NCI-H2227 (cell line): ENCODE measurements around the gene IMPDH2.

Source experiments
- DNase-seq: peaks from one replicate; lab custom pipeline; 2025; ENCODE audit not compliant: unreplicated experiment; lab: John Stamatoyannopoulos, UW

IMPDH2 gene

DNA sequence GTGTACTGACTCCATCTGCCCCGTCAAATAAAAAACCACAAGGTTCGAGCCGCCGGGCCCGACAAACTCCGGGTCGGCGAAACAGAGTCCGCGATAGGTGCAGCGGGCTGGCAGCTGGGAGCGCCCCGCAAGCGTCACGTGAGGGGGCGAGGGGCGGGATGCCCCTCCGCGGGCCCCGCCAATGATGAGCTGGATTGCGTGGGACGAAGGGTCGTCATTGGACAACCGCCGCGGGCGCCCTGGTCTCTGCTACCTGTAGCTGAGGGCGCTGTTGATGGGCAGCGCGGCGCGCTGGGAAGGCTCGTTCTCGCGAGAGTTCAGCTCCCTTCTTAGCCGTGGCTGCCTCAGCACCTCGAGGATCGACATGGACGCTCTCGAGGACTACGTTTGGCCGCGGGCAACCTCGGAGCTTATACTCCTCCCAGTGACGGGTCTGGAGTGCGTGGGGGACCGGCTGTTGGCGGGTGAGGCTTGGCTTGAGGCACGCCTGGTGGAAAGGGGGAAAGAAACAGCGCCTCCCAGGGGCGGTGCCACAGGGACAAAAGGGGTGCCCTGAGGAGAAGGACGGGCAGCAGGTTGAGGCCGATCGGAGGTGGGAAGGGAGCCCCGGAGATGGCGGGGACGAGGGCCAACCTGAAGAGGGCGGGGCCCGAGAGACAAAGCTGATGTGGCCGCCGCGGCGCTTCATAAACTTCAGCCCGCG is 22.0 kb downstream of the IMPDH2 start, which contains the start of gene WDR6:
WDR6 (plus strand) TSS at position 324 of the 703 bp plus-strand sequence; CDS start at position 365, 41 bp downstream.
- peak; percentile 96 for DNase-seq

- peak; percentile 26 for DNase-seq
Observed at GRCh38 chr3:49006408-49007067, 22.7 kb downstream of the IMPDH2 start.

- no peak for DNase-seq
Observed at GRCh38 chr3:49005998-49006397, 23.2 kb downstream of the IMPDH2 start.

DNA sequence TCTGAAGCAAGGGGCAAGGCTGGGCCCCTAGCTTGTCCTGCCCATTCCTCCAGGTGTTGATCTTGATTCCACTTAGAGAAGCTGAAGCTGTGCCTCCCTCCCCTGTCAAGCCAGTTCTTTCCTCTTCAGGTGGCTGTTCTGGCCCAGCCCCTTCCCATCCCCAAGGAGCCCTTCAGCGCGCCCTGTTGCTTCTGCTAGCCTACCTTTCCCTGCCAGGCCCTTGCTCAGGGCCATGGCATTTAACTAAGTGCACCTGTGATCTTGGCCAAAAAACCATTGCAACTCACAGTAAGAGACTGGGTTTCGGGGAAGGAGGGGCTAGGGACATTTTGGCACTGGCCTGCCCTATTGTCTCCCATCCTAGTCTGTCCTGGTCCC is 23.9 kb downstream of the IMPDH2 start:
- DNase-seq = no peak

- DNase-seq = no peak
Observed at GRCh38 chr3:49004352-49005302, 24.6 kb downstream of the IMPDH2 start.

DNA sequence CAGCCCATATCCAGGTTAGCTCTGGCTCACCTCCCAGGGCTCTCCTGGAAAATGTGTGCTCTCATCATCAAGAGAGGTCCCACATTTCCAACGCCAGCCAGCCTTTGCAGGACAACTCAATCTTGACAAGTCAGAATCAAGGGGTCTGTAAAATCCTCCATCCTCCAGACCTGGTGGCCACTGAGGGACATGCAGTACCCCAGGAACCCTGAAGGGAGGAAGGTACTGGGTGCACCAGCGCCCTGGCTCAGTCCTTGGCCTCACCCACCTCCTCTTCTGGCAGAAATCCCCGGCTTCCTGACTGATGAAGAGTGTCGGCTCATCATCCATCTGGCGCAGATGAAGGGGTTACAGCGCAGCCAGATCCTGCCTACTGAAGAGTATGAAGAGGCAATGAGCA is 28.0 kb downstream of the IMPDH2 start:
- DNase-seq = no peak

- no peak for DNase-seq
Observed at GRCh38 chr3:48999085-48999858, 29.9 kb downstream of the IMPDH2 start.

GRCh38 chr3:48997714-48998637 is 31.2 kb downstream of the IMPDH2 start:
- DNase-seq = peak; percentile 88

DNA sequence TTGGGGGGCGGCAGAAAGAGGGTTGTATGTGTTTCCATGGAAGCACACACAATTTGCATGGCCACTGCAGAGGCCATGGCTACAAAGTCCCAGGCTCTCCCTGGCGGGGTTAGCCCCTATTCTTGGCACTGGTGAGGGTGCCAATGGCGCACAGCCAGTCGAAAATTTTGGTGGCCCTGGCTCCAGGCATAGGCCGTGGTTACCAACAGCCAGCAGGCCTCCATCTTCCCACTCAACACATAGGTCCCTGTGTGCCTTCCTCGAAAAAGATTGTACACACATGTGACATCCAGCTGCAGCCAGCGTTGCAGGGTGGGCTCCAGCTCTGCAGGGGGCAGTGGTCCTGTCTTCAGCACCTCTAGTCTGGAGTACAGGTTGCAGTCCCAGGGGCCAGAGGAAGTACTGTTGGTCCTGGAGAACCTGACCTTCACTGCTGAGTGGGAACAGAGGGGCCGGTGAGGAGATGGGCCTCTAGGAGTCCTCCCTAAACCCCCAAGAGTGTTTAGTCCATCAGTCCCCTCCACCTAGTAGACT is 32.0 kb downstream of the IMPDH2 start:
- peak; percentile 15 for DNase-seq

DNA sequence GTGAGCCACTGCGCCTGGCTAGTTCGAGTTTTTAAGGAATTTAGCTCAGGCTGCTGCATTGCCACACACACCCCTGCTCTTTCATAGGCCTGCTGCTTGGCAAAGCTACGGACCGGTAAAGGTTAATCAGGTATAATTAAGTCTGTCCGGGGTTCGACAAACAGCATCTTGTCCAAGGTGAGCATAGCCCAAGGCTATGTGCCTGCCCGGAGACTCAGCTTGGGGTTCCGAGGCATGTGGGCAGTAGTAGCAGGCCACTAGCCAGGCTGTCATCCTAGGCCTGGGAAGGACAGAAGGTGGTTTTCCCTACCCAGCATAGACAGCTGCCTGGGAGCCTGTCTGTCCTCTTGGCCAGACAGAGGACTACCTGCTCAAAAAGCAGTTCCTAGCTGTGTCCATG is 32.6 kb downstream of the IMPDH2 start:
- no peak for DNase-seq

GRCh38 chr3:48993834-48994233 is 35.4 kb downstream of the IMPDH2 start:
- DNase-seq = no peak

DNA sequence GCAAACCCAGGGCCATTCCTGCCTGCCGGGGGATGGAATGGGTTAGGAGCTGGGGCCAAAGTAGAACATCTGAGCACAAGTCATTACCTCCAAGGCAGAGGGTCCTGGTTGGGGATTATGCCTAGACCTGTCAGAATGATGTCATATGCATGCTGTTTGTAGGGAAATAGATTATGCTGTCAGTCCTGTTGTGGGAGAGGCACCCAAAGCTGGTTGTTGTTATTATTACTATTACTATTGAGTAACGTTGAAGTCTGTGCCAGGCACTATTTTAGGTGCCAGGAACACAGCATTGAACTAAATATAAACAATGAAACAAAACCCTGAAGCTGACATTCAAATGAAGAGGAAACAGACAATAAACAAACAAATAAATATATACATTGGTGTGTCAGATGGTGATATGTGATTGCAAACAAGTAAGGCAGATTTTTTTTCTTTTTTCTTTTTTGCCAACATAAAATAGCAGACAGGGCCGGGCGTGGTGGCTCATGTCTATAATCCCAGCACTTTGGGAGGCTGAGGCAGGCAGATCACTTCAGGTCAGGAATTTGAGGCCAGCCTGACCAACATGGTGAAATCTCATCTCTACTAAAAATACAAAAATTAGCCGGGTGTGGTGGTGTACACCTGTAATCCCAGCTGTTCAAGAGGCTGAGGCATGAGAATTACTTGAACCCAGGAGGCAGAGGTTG is 37.2 kb downstream of the IMPDH2 start:
- DNase-seq = no peak

- peak; percentile 55 for DNase-seq
Observed at GRCh38 chr3:48990636-48991469, 38.3 kb downstream of the IMPDH2 start.

DNA sequence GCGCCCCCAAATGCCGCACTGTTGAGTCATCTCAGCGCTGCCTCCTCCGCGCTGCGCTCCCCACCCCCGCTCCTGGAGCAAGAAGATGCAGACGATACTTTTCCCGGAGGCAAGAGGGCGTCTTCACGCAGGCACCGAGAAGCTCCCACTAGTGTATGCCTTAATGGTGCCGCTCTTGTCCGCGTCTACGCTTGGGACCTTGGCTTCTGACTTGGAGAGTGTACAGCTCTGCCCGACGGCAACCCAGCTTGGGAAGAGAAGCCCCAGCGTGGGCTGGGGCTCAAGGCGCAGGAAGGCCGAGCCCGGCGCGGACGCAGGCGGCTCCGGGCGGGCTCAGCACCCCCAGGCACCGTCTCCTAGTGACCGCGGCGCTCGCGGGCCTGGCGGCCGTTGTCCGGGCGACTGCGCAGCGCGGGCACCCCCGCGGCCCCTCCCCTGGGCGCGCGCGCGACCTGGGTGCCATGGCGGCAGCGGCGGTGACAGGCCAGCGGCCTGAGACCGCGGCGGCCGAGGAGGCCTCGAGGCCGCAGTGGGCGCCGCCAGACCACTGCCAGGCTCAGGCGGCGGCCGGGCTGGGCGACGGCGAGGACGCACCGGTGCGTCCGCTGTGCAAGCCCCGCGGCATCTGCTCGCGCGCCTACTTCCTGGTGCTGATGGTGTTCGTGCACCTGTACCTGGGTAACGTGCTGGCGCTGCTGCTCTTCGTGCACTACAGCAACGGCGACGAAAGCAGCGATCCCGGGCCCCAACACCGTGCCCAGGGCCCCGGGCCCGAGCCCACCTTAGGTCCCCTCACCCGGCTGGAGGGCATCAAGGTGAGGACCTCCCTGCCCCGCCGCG is 39.2 kb downstream of the IMPDH2 start, which contains the start of gene P4HTM:
P4HTM (plus strand) TSS at position 446 of the 840 bp plus-strand sequence; CDS start at position 462, 16 bp downstream.
- peak; percentile 81 for DNase-seq

- no peak for DNase-seq
Observed at GRCh38 chr3:48989126-48989795, 39.9 kb downstream of the IMPDH2 start.

DNA sequence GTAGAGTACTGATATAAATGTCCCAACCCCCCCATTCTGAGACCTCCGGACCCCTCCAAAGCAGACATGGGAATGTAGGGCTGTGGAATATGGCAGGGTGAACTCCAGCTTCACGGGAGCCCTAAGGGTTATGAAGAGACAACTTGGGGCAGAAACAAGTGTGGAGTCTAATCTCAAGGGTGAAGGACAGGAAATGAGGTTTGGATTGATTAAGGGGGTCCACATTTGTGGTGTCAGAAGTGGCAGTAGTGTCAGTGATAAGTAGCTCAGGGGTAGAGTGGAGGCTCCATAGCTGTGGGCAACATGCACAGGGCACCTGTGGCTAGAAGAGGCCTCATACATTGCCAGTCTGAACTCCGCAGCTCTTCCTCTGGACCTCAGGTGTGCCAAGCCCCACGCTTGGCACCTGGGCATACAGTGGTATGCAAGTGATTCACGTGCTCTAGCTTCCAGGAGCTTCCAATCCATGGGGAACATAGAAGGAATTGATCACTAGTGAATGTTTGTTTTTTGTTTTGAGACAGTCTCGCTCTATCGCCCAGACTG is 43.3 kb downstream of the IMPDH2 start:
- DNase-seq = no peak
